Right lobe of liver (tissue), 4 donors: ENCODE data around the gene GALNT5.

Source experiments
- POLR2A ChIP-seq: fragments of 450-650 bp; IDR thresholded peaks from one replicate; pipeline ENCODE4 v1.6.1; 2017; ENCODE audit warnings: antibody characterized with exemption, mild to moderate bottlenecking
- TF ChIP-seq, protein P1 (sequence below), 4 donors: fragments of 200-600 bp in 3 of 4; fragments of 450-650 bp in 1 of 4; IDR thresholded peaks; one replicate each; pipeline versions ENCODE4 v1.5.1 to v1.8.0; 2016 to 2022; ENCODE audit warnings: antibody characterized with exemption in 4 of 4, mild to moderate bottlenecking in 2 of 4
- donor health status: DM: no; HTN: no; CAD: no.
- donor health status: DM: no; HTN: no; CAD: no.
- donor health status: DM: no; HTN: yes; CAD: no.

DNA sequence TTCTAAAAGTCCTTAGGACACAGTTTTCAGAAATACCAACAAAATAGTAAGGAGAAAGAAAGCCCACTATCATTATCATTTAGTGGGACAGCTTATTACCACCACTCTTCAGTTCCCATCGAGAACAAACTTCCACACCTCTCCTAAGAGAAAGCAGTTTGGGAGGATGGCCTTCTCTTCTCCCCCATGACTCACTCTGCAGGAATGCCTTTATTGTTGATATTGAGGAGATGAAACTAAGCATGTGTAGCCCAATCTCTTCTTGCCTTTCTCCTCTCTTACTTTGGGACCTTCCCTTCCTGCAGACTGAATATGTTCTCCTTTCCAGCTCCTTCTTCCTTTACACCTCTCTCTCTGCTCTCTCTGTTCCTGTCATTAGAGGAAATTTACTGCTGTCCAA, 98.1 kb downstream of the GALNT5 start:
- TF ChIP-seq, protein P1, sequence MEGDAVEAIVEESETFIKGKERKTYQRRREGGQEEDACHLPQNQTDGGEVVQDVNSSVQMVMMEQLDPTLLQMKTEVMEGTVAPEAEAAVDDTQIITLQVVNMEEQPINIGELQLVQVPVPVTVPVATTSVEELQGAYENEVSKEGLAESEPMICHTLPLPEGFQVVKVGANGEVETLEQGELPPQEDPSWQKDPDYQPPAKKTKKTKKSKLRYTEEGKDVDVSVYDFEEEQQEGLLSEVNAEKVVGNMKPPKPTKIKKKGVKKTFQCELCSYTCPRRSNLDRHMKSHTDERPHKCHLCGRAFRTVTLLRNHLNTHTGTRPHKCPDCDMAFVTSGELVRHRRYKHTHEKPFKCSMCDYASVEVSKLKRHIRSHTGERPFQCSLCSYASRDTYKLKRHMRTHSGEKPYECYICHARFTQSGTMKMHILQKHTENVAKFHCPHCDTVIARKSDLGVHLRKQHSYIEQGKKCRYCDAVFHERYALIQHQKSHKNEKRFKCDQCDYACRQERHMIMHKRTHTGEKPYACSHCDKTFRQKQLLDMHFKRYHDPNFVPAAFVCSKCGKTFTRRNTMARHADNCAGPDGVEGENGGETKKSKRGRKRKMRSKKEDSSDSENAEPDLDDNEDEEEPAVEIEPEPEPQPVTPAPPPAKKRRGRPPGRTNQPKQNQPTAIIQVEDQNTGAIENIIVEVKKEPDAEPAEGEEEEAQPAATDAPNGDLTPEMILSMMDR (IDR thresholded peaks at IDR 0.05): no peak
- no peak for TF ChIP-seq POLR2A
